ENCODE results near the gene RAB8B.
"Not testable (repeated sequence)": the region's sequence is repeated elsewhere in the genome, so short reads cannot be mapped to it uniquely, and the experiment has no call there.

Gene RAB8B

DNA sequence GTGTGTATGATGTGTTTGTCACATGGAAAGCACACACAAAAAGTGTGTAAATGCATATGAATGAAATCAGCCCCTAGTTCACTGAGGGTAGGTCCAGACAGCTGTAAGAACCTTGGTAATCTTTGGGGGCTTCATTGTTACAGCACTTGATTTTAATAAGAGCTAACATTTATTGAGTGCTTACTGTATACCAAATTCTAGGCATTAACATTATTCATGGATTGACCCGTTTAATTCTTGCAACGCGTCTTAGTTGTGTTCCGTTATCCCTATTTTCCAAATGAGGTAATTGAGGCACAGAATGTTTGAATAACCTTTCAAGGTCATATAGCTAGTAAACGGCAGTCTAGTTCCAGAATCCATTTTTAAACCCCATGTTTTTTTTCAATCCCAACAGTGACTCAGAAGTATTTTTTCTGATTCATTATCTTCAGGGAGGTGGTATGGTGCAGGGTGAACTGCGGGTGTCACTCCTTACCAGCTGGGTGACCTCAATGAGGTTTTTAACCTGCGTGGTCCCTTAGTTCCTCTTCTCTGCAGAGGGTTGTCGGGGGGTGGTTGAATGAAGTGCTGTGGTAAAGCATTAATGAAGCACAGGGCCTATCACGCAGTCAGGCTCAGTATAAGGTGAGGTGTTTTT, 14.2 kb downstream of the RAB8B start:
- peaks cover 15% of the 10 kb centered on the region for H3K36me3 Mint-ChIP-seq (ENCODE audit: low read depth)
- no peak for TF ChIP-seq CTCF (IDR thresholded peaks at IDR 0.05; ENCODE audit: unreplicated experiment in 3 of 3)
- no peaks in the 10 kb centered on the region for H3K9me3 Mint-ChIP-seq

GRCh38 chr15:63206079-63206478, 16.7 kb downstream of the RAB8B start:
- TF ChIP-seq CTCF (IDR thresholded peaks at IDR 0.05; ENCODE audit: unreplicated experiment in 3 of 3) = no peak
- Mint-ChIP-seq H3K36me3 (ENCODE audit: low read depth) (peaks cover 9% of the 10 kb centered on the region), H3K9me3 (no peaks in the 10 kb centered on the region), H3K27ac (peak overlapping the region in 2 of 3 experiments; percentile 18 to 63), H3K27me3 (ENCODE audit: low read depth) (no peaks in the 10 kb centered on the region), H3K4me3 (no peak overlapping the region), H3K4me1 (peaks cover 40% of the 10 kb centered on the region)

More for the DNA sequence above, 14.2 kb downstream of the RAB8B start:
- no peaks in the 10 kb centered on the region for H3K27me3 Mint-ChIP-seq (ENCODE audit: low read depth)
- no peak overlapping the region for H3K27ac Mint-ChIP-seq
- peaks cover 46% of the 10 kb centered on the region for H3K4me1 Mint-ChIP-seq
- no peak overlapping the region for H3K4me3 Mint-ChIP-seq

- peaks cover 51% of the 10 kb centered on the region for H3K4me1 Mint-ChIP-seq
- not testable (repeated sequence) for H3K27me3 Mint-ChIP-seq (ENCODE audit: low read depth); H3K4me3 Mint-ChIP-seq; H3K36me3 Mint-ChIP-seq (ENCODE audit: low read depth); H3K9me3 Mint-ChIP-seq; H3K27ac Mint-ChIP-seq
Observed at GRCh38 chr15:63208824-63209223, 19.4 kb downstream of the RAB8B start.

GRCh38 chr15:63210151-63211091, 21.0 kb downstream of the RAB8B start:
- H3K4me3 Mint-ChIP-seq = no peak overlapping the region
- H3K4me1 Mint-ChIP-seq = peaks cover 57% of the 10 kb centered on the region
- H3K27me3 Mint-ChIP-seq (ENCODE audit: low read depth) = no peaks in the 10 kb centered on the region
- H3K9me3 Mint-ChIP-seq = no peaks in the 10 kb centered on the region
- H3K36me3 Mint-ChIP-seq (ENCODE audit: low read depth) = peaks cover 7% of the 10 kb centered on the region
- H3K27ac Mint-ChIP-seq = peak overlapping the region; percentile 65 to 79 (median 74)
- TF ChIP-seq CTCF (IDR thresholded peaks at IDR 0.05; ENCODE audit: unreplicated experiment in 3 of 3) = no peak

DNA sequence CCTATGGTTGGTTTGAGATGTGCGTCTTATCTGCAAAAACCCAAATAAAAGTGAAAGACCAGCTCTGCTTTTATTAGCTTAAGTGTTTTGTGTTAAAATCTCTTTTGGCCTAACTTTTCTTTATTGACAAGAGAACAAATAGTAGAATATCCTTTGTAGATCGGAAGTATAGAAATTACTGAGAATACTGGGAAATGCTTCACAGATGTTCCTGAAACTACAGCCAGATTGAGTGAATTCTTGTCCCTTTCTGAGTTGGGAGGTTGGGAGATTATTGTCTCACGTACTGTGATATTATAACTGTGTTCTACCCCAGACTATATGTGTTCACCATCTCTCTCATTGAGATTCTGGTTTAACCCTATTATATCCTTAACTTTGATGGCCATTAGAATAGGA, 21.7 kb downstream of the RAB8B start:
- H3K9me3 Mint-ChIP-seq = no peaks in the 10 kb centered on the region
- TF ChIP-seq CTCF (IDR thresholded peaks at IDR 0.05; ENCODE audit: unreplicated experiment in 3 of 3) = no peak
- no peaks in the 10 kb centered on the region for H3K27me3 Mint-ChIP-seq (ENCODE audit: low read depth)
- H3K4me1 Mint-ChIP-seq = peaks cover 57% of the 10 kb centered on the region
- peak overlapping the region; percentile 65 to 79 (median 74) for H3K27ac Mint-ChIP-seq
- no peak overlapping the region for H3K4me3 Mint-ChIP-seq
- H3K36me3 Mint-ChIP-seq (ENCODE audit: low read depth) = peaks cover 7% of the 10 kb centered on the region

GRCh38 chr15:63211549-63211948, 22.1 kb downstream of the RAB8B start:
- Mint-ChIP-seq H3K27me3 (ENCODE audit: low read depth) (no peaks in the 10 kb centered on the region), H3K36me3 (ENCODE audit: low read depth) (peaks cover 7% of the 10 kb centered on the region), H3K27ac (peak overlapping the region; percentile 65 to 91 (median 74)), H3K4me3 (no peak overlapping the region), H3K9me3 (no peaks in the 10 kb centered on the region), H3K4me1 (peaks cover 52% of the 10 kb centered on the region)
- no peak for TF ChIP-seq CTCF (IDR thresholded peaks at IDR 0.05; ENCODE audit: unreplicated experiment in 3 of 3)

Data from nephron (organoid).